Activated T-cell treated with anti-CD3 and anti-CD28 coated beads for 4 hours (primary cell): ENCODE data around the gene C11orf65.
A peak's percentile ranks its signal among the peaks of the same experiment; 100 is the strongest.
"Not testable (repeated sequence)": the region's sequence is repeated elsewhere in the genome, so short reads cannot be mapped to it uniquely, and the experiment has no call there.

Experiments used
- DNase-seq: peaks from one replicate; pipeline ENCODE4 v3.0.0-alpha.2; 2020

The C11orf65 gene

GRCh38 chr11:108472681-108473080 lies 5.4 kb upstream of the C11orf65 start:
- no peak for DNase-seq

DNA sequence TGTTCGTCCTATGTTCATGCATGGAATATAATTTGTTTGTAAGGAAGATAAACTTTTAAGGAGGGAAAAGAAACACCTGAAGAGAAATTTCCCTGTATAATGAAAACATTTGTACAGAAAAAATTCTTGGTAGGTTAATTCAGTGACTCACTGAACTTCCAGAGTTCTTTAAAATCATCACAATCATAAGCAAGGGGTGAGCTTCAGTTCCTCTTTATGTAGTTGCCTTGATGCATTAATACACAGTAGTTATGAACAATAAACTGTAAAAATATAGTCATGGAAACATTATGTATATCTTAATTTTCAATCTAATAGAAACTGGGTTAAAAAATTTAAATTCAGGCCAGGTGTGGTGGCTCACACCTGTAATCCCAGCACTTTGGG lies 1.1 kb upstream of the C11orf65 start:
- no peak for DNase-seq

DNA sequence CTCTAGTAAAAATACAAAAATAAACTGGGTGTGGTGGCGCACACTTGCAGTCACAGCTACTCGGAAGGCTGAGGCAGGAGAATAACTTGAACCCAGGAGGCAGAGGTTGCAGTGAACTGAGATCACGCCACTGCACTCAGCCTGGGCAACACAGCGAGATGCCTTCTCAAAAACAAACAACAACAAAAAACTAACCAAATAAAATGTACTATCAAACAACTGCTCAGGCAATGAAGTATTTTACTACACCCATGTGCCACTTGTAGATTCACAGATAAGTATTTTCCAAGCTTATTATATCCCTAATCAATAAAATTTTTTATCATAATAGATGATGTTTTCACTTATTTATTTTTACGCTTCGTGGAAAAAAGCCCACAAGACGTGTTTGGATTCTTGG lies 924 bp downstream of the C11orf65 start:
- DNase-seq = no peak

DNA sequence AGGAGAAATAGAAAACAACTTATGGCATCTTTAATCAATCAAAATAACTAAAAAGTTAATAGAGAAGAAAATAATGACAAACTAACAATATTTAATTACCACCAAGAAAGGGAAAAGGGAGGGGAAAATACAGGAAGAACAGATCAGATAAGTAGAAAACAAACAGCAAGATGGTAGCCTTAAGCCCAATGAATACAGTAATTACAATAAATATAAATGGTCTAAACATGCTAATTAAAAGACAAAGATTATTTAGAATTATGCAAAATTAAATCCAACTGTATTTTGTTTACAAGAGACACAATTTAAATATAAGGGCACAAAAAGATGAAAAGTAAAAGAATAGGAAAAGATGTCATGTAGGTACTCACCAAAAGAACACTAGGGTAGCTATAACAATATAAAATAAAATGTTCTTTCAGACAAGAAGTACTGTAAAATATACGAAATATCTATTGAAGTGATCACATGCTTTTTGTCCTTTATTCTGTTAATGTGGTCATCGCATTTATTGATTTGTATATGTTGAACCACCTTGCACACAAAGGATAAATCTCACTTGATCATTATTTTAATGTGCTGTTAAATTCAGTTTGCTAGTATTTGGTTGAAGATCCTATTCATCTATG lies 14.0 kb downstream of the C11orf65 start:
- DNase-seq = no peak

GRCh38 chr11:108441445-108441844 lies 25.9 kb downstream of the C11orf65 start:
- not testable (repeated sequence) for DNase-seq

DNA sequence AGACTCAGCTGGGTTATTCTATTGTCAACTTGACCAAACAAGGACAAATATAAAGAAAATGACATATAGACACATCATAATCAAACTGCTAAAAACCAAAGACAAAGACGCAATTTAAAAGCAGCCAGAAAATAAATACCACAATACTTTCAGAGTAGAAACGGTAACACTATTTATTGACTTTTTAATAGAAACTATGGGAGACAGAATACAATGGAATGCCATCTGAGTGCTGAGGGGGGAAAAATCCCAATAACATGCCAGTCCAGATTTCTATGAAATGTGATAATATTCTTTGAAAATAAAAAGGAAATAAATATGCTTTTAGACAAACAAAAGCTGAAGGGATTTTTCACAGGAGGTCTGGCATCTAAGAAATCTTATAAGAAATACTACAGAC lies 30.7 kb downstream of the C11orf65 start:
- no peak for DNase-seq

DNA sequence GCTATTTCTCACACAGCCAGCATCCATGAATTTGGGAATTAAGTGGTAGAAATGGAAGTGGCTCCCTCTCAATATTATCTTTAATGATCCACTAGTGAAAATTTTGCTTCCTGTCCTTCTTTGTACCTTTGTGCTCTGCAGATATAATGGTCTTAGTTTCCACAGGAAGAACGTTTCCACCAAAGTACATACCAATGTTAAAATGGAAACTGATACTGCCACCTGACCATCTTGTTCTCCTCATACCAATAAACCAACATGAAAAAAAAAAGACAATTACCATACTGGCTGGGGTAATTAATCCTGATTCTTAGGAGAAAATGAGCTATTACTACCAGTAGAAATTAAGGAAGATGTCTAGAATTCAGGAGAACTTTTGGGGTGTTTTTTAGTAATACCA lies 32.3 kb downstream of the C11orf65 start:
- DNase-seq = no peak

DNA sequence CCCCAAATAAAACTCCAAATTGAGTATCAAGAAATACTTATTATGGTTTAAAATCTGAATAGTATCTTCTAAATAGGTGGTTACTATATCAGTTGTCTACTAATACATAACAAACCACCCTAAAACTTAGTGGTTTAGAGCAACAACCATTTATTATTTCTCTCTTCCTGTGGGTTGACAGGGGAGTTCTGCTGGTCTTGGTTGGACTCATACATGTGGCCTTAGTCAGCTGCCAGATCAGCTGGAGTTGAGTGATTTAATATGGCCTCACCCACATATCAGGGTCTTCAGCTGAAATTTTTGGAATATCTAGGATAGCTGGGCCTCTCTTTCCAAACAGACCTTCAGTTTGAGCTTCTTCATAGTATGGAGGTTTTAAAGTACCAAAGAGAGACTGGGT lies 34.5 kb downstream of the C11orf65 start:
- no peak for DNase-seq

- DNase-seq = no peak
Observed at GRCh38 chr11:108431997-108432396, 35.3 kb downstream of the C11orf65 start.

- no peak for DNase-seq
Observed at GRCh38 chr11:108431370-108431769, 36.0 kb downstream of the C11orf65 start.

GRCh38 chr11:108417551-108417950 lies 49.8 kb downstream of the C11orf65 start:
- DNase-seq = peak; percentile 1

DNA sequence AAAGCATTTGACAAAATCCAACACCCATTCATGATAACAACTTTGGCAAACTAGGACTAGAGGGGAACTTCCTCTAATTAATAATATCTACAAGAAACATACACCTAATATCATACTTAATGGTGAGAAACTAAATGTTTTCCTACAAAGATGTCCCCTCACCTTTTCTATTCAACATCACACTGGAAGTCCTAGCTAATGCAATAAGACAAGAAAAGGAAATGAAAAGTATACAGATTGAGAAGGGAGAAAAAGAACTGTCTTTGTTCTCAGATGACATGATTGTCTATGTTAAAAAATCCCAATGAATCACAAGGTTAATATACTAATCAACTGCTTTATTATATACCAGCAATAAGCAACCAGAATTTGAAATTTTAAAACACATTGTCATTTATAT lies 52.4 kb downstream of the C11orf65 start:
- DNase-seq = no peak

- DNase-seq = no peak
Observed at GRCh38 chr11:108405706-108406105, 61.6 kb downstream of the C11orf65 start.

DNA sequence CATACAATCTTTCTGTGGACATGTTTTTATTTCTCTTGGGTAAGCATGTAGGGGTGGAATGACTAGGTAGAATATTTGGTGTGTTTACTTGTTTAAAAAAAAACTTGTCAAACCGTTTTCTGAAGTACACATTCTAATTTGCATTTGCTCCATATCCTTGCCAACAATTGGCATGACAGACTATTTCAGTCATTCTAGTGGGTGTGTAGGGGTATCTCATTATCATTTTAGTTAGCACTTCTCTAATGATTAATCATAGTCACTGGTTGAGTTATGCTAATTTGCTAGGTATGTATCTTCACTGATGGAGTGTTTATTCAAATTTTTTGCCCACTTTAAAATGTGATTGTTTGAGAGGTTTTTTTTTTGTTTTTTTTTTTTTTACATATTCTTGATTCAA lies 64.3 kb downstream of the C11orf65 start:
- DNase-seq = no peak

DNA sequence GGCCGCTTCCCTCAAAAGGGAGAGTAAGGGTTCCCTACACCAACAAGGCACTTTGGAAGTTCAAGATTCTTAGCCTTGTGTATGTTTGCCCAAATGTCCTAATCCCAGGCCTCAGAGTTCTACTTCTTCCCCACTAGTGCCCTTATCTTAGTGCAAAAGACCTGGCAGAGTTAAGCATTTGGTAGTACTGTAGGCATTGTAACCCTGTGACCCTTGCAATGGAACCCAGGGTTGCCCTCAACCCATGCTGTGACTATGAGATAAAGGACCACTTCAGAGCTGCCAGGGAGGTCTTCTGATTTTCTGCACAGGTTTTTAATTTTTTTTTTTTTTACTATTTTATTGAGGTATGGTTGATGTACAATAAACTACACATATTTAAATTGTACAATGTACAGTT lies 65.1 kb downstream of the C11orf65 start:
- no peak for DNase-seq

GRCh38 chr11:108398439-108398838 lies 68.9 kb downstream of the C11orf65 start:
- DNase-seq = no peak

DNA sequence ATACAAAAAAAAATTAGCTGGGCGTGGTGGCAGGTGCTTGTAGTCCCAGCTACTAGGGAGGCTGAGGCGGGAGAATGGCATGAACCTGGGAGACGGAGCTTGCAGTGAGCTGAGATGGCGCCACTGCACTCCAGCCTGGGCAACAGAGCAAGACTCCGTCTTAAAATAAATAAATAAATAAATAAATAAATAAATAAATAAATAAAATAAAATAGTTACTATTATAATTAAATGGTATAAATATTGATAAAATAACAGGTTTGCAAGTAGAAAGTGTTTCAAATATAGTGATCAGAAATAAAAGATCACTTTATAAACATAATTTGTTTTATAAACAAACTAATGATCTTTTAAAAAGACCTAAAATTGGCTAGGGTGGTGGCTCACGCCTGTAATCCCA lies 70.7 kb downstream of the C11orf65 start:
- not testable (repeated sequence) for DNase-seq

GRCh38 chr11:108394744-108395284 lies 72.5 kb downstream of the C11orf65 start:
- DNase-seq = no peak

- no peak for DNase-seq
Observed at GRCh38 chr11:108393046-108393445, 74.3 kb downstream of the C11orf65 start.

- no peak for DNase-seq
Observed at GRCh38 chr11:108392353-108392752, 75.0 kb downstream of the C11orf65 start.

DNA sequence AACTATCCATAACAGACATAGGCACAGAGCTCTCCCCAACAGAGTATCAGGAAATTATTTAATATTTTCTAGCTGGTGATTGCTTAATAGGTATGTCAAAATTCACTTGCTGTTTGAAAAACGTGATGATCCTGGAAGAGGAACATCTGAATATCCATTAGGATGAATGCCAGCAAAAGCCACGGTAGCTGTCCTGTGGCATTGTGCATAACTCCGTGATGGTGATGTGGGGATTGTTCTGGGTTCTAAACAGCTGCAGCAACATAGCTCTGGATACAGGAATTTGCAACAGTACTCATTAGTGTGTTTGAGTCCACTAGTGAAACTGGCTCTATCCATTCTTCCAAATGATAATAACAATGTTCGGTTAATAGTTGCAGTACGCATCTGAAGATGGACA lies 78.8 kb downstream of the C11orf65 start:
- no peak for DNase-seq

DNA sequence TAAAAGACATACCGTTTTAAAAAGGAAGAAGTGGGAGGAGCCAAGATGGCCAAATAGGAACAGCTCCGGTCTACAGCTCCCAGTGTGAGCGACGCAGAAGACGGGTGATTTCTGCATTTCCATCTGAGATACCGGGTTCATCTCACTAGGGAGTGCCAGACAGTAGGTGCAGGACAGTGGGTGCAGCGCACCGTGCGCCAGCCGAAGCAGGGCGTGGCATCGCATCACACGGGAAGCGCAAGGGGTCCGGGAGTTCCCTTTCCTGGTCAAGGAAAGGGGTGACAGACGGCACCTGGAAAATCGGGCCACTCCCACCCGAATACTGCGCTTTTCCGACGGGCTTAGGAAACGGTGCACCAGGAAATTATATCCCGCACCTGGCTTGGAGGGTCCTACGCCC lies 93.8 kb downstream of the C11orf65 start:
- DNase-seq = not testable (repeated sequence)

DNA sequence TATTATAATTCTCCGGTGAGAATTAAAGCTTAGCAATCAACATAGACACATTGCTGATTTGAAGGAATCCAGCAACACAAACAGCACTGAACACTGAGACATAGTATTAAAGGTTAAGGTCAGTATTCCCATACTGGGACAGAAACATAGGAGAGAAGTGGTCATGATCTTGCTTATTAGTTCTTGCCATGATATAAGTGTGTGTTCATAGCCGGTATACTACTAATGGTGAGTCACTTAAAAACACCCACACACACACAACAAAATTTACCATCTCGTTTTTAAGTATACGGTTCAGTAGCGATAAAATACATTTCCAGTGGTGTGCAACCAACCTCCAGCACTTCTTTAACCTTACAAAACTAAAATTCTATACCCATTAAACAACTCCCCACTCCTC lies 96.3 kb downstream of the C11orf65 start:
- DNase-seq = no peak

GRCh38 chr11:108370315-108370714 lies 97.0 kb downstream of the C11orf65 start:
- DNase-seq = no peak

GRCh38 chr11:108369064-108369463 lies 98.3 kb downstream of the C11orf65 start:
- no peak for DNase-seq
